Hematopoietic multipotent progenitor cell treated with erythropoietin and hydrocortisone succinate and interleukin-3 and kit ligand, for 8 days (in vitro differentiated cells): ENCODE measurements around the gene SLC9B2.
A peak's percentile ranks its signal among the peaks of the same experiment; 100 is the strongest.

Experiments used
- DNase-seq: peaks from one replicate; pipeline ENCODE4 v3.0.0-alpha.2; 2015

Gene SLC9B2

DNA sequence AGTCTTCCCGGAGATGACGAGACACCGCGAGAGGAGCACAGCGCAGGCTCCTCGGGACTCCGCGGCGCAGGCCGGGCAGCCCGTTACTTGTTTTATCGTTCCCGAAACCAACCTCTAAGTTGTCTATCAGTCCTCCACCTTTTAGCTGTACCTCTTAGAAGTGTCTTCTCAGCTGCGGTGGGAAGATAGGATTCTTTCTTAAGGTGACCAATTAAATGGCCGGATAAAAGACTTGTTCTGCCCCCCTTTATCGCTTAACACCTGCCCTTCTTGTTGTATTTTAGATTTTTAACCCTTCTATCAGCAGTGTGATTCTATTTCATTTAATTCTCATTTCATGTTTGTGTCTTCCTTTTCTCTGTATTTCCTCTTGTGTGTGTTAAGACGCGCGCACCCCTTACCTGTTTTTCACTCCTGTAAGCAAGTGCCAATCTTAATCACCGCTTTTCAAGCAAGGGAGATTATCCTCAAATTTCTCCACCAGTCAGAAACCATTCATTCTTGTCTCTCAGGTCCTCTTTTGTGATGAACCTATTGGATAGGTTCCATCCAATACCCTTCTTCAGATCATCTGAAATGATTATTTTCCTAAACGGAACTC, at the start of gene SLC9B2:
TSS of gene SLC9B2 (minus strand) at position 15 of the 601 bp plus-strand sequence. CDS start 9,211 bp downstream, outside the sequence.
- peak; percentile 81 for DNase-seq

- no peak for DNase-seq
Measured at GRCh38 chr4:103126126-103126525, 49.6 kb upstream of the SLC9B2 start.

DNA sequence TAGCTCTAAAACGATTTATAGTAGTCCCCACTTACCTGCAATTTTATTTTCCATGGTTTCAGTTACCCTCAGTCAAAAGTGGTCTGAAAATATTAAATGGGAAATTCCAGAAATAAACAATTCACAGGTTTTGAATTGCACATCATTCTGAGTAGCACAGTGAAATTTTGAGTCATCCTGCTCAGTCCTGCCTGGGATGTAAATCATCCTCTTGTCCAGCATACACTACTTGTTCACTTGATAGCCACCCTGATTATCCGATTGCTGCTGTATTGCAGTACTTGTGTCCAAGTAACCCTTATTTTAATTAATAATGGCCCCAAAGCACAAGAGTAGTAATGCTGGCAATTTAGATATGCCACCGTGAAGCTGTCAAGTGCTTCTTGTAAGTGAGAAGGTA, 46.6 kb upstream of the SLC9B2 start:
- no peak for DNase-seq

DNA sequence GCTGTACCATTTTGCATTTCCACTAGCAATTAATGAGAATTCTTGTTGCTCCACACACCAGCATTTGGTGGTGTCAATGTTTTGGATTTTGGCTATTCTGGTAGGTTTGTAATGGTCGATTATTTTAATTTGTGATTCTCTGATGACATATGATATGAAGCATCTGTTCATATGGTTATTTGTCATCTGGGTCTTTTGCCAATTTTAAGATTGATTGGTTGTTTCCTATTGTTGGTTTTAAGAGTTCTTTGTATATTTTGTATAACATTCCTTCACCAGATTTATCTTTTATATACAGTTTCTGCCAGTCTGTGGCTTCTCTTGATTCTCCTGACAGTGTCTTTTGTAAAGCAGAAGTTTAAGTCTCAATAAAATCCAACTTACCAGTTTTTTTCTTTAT, 41.6 kb upstream of the SLC9B2 start:
- DNase-seq = no peak

- no peak for DNase-seq
Measured at GRCh38 chr4:103111598-103111997, 35.0 kb upstream of the SLC9B2 start.

DNA sequence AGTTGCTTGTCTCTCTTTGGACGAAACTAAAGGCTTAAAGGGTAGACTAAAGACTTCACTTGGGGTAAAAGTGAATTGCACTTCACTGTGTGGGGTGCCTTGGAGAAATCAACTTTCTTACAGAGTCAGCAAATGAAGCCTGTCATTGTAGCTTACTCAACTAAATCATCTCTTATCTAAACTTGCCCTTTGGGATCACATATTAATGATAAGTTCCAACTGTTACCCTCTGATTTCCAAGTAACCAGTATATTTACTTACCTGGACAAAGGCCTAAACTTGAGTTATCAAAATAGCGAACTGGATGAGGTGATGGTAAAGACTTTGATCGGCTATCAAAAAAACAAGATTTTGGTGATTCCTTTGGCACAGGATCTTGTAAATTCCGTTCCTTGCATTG, 32.0 kb upstream of the SLC9B2 start:
- DNase-seq = no peak

- no peak for DNase-seq
Measured at GRCh38 chr4:103105558-103106356, 29.2 kb upstream of the SLC9B2 start.

DNA sequence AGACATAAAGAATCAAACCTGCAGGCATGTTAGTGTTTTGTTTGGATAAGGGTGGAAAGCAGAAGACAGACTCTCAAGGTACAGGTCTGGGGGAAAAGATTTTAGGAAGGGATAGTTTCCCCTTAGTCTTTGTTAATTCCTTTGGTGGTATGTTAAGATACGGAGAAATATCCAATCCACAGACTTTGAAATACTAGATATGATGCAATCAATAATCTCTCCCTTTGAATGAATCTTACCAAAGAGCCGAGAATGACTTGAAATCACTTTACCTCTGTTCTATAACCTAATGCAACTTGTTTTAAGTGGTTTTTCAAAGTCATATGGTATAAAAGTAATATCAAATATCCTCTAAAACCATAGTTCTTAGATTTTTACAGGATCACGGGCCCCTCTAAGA, 28.3 kb upstream of the SLC9B2 start:
- no peak for DNase-seq

DNA sequence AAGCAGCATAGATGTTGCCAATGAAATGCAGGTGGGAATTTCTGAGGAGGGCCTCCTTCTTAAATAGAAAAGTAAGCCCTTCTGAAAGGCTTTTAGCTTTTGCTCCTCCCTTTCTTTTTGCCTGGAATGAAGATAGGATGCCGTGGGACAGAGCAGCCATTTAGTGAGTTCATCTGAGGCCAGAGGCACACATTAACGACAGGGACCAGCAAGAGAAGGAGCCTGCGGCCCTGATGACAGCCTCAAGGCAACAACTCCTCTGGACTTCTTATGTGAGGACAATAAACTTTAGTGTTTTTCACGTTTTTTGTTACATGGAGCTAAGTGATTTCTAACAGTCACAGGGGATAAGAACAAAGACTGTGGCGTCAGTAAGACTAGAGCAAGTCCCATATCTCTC, 24.1 kb upstream of the SLC9B2 start:
- DNase-seq = no peak

DNA sequence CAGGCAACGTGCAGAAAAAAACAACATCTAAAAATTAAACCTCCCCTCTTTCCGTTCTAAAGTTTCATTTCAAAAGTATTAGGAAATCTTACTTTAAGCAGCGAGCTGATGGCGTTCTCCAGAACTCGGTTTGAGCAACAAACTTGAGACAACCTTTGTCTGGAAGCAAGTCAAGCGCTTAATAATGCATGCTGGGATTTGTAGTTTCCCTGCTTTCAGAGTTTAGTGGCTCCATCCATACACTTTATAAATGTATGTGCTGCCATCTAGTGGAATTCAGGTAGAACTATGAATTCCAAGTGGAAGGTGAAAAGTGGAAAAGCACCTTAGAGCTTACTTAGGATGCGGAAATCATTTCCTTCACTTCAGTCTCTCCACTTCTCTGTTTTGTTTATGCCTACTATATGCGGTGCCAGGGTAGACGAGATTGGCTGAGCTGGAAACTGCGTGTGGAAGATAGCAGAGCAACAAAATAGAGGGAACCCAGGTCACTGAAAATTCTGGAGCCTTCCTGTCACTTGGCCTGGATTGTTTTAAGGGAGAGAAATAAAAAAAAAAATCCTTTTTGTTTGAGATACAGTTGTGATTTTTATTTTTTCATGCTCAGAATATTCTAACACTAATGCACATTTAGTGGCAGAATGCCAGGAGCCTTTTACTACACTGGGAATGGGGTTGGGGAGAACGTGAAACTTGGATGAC, 23.3 kb upstream of the SLC9B2 start, which contains the start of gene BDH2:
TSS of gene BDH2 (minus strand) at position 144 of the 702 bp plus-strand sequence. CDS start 3,580 bp downstream, outside the sequence.
- DNase-seq = peak; percentile 92

GRCh38 chr4:103098756-103099440, 22.3 kb upstream of the SLC9B2 start:
- no peak for DNase-seq

DNA sequence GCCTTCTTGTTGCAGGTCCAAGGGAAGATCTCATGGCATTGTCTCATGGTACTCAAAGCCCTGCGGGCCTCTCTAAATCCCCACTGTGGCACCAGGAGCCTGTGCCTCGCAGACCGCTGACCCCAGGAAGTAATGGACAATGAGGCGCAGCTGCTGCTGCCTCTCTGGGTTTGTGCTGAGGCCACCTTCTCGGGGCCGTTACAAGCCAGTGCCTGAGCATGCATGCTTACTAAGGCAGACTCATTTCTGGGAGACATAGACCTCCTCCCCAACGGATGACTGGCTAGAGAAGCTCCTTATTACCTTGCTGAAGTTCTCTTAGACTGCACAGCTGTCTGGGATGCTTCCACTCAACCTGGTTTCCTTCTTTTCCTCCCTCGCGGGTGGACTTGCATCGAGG, 21.8 kb upstream of the SLC9B2 start:
- DNase-seq = no peak

GRCh38 chr4:103097112-103097511, 20.6 kb upstream of the SLC9B2 start:
- DNase-seq = no peak

DNA sequence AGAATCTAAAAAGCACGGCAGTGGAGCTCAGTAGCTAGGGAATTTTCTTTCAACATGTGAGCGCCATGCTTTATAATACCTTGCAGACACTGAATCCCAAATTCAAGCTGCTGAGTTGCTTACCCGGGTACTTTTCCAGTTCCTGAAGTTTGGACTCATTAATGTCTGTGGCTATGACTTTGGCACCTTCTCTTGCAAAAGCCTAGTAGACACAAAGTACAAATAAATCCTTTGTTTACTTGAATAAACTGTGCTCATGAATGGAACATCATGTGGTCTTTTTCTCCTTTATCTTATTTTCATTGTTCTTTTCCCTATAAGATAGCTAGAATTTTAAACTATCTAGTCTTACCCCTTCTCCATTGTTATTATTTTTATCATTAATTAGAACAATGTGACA, 18.5 kb upstream of the SLC9B2 start:
- no peak for DNase-seq

DNA sequence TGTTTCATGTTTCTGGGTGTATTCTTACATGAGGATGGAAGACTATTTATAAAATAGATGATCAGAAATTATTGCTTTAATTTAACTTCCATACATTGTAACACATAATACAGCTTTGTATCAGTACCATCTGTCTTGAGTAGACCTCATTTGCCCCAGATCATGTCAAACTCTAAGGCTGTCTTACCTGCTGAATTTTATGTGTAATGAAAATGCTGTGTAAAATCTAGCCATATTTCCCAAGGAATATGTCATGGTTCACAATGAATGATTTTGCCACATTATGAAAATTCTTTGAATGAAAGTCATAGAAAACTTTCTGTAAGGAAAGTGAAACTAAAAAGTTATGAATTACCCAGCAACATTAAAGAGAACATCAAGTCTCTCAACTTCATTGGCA, 15.7 kb upstream of the SLC9B2 start:
- DNase-seq = no peak

DNA sequence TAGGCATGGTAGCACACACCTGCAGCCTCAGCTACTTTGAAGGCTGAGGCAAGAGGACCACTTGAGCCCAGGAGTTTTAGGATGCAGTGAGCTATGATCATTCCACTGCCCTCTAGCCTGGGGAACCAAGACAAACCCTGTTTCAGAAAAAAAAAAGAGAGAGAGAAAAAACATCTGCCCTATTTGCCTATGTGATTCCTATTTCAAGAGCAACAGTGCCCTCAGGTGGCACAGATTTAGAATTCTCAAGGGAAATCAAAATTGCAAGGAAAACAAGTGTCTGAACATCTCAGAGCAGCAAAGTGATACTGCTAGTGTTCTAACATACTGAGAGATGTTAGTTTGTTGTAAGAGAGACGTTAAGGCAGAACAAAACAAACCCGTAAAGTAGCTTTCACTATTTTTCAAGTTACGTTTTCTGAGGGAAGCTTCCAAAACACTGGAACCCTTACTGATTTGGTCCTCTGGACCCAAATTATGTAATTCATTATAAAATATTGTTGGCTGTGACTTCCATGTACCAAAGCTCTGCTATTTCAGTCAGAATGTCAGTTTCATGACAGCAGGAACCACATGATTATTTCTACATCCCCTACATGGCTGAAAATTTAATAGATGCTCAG, 15.2 kb upstream of the SLC9B2 start:
- peak; percentile 83 for DNase-seq

DNA sequence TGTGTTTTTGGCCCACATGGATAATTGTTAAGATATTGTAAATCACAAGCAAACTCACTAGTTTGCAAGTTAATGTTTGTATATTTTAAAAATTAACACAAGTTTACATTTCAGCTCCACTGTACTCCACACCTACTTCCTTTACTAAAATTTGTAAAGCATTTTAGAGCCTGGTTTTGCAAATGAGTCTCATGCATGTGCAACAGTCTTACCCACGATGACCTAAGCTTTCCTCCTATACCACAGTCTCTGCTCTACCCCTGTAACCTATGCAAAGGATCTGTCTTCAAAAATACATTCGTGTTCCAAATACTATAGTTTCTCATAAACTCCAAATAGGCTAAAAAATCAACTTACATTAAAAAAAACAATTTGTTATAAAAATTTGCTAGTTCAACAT, 12.9 kb upstream of the SLC9B2 start:
- DNase-seq = no peak

DNA sequence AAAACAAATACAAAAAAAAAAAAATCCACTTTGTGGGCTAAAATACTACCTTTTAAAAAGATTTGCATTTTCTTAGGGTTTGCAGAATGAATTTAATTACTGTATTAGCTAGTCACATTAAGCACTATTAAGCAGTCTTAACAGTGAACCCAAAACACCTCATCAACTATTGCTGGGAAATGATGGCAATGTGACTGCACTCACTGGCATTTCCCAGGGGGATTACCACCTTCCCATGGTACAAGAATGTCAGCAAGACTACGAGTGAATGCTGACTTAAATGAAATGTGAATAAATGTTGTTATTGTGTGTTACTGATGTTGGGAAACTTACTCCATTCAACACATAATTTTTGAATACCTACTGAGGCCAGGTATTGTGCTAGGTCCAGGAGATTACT, 10.0 kb upstream of the SLC9B2 start:
- DNase-seq = no peak

DNA sequence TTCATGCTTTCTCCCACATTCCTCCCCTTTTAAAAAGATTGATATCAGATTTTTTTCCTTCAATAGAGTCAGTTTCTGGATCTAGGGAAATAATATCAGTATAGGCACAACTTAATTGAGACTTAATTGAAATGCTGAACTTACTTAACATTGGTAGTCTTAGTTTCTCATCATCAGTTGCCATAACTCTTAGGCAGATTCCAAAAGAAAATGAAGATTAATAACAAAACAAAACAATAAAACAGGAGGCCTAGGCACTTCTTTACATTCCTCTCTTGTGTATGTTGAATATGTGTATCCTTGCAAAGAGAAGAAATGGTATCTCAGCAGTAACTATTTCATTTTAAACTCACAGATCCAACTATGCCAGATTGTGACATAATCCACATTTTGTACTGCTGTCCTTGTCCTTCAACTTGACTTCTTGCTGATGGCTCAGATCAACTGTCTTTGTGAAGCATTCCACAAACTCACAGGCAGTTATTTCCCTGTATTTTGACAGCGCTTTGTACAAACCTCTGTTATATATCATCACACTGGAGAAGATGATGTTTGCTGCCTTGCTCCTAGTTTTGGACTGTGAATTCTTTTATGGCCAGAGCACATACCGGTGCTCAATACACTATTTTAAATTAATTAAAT, 9.1 kb upstream of the SLC9B2 start:
- DNase-seq = no peak

DNA sequence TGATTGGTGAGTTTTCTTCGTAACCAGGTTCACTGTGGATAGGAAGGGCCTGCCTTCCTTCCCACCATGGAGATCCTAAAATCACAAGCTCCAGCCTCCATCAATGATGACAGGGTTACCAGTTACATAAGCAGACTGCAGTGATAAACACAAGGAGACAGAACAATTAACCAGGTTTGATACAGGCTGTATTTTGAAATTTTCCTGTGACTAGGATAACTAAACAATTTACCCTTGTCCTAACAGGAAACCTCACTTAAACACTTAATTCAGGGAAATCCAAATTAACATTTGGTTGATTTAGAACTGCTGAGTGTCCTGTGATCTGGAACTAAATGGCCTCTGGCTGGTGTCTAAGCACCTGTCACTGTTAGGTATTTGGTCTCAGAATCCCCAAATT, 3.1 kb upstream of the SLC9B2 start:
- no peak for DNase-seq

- DNase-seq = peak; percentile 81
Measured at GRCh38 chr4:103075894-103076746, 441 bp downstream of the SLC9B2 start.
